Measurements from ENCODE around the gene TMEM200A.
A peak's percentile ranks its signal among the peaks of the same experiment; 100 is the strongest.

The TMEM200A gene

GRCh38 chr6:130411481-130411880, 45.7 kb downstream of the TMEM200A start:
- TF ChIP-seq, protein P1, sequence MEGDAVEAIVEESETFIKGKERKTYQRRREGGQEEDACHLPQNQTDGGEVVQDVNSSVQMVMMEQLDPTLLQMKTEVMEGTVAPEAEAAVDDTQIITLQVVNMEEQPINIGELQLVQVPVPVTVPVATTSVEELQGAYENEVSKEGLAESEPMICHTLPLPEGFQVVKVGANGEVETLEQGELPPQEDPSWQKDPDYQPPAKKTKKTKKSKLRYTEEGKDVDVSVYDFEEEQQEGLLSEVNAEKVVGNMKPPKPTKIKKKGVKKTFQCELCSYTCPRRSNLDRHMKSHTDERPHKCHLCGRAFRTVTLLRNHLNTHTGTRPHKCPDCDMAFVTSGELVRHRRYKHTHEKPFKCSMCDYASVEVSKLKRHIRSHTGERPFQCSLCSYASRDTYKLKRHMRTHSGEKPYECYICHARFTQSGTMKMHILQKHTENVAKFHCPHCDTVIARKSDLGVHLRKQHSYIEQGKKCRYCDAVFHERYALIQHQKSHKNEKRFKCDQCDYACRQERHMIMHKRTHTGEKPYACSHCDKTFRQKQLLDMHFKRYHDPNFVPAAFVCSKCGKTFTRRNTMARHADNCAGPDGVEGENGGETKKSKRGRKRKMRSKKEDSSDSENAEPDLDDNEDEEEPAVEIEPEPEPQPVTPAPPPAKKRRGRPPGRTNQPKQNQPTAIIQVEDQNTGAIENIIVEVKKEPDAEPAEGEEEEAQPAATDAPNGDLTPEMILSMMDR (conservative IDR thresholded peaks at IDR 0.05; ENCODE audit: control insufficient read depth, insufficient read depth, low read depth, low read length), result no peak
- no peak for DNase-seq (ENCODE audit: low read depth)
- no peak overlapping the region for H3K4me3 ChIP-seq (ENCODE audit: control insufficient read depth, low read depth, low read length)

DNA sequence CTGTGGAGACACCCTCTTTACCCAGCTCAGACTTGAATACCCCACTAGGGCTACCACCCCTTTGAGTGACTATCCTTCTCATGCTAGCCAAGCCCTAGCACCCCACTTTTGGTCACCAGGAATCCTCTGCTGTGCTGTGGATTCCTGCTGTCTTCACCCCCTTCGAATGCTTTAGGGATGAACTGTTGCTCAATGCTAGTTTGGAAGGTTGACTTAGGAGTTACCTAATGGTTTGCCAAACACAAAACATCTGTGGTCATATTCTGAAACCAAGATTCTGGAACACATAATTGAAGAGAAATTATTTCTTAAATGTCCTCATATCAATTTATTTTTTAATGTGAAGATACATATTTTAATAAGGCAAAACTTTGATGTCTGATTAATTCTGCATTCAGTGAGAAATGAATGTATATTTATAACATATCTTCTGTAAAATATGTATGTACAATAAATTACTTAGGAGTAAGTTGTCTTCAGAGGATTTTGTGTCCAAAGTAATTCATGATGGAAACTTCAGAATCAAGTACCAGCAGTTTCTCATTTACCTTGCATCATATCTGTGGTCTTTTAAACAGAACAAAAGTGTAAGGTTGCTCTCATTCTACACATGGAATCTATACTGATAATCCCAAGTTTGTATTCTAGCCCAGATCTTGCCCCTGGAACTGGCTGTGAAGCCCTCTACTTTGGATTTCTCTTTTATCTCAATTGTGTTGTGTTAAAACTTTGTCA, 46.9 kb downstream of the TMEM200A start:
- no peak overlapping the region for H3K4me3 ChIP-seq (ENCODE audit: control insufficient read depth, low read depth, low read length)
- peak; percentile 79 for DNase-seq (ENCODE audit: low read depth)
- TF ChIP-seq, protein P1 (conservative IDR thresholded peaks at IDR 0.05; ENCODE audit: control insufficient read depth, insufficient read depth, low read depth, low read length), result no peak

GRCh38 chr6:130417951-130418350, 52.1 kb downstream of the TMEM200A start:
- TF ChIP-seq, protein P1 (conservative IDR thresholded peaks at IDR 0.05; ENCODE audit: control insufficient read depth, insufficient read depth, low read depth, low read length), result no peak
- DNase-seq (ENCODE audit: low read depth), result peak; percentile 57
- H3K4me3 ChIP-seq (ENCODE audit: control insufficient read depth, low read depth, low read length), result no peak overlapping the region

DNA sequence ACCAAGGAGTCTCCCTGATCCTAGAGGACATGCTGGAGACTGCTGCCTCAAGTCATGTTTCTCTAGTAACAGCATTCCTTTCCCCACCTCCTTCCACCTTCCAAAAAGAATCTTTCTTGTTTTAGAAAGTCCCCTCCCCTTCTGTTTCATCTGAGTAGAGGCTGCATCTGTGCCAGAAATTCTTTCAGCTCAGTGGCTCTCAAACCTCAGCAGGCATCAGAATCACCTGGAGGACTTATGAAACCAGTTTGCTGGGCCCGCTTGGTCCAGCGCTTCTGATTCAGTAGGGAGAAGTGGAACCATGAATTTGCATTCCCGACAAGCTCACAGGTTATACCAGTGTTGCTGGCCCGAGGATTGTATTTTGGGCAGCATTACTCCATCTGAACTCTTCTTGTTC, 55.1 kb downstream of the TMEM200A start:
- no peak for DNase-seq (ENCODE audit: low read depth)
- TF ChIP-seq, protein P1 (conservative IDR thresholded peaks at IDR 0.05; ENCODE audit: control insufficient read depth, insufficient read depth, low read depth, low read length), result no peak
- no peak overlapping the region for H3K4me3 ChIP-seq (ENCODE audit: control insufficient read depth, low read depth, low read length)

- no peak overlapping the region for H3K4me3 ChIP-seq (ENCODE audit: control insufficient read depth, low read depth, low read length)
- TF ChIP-seq, protein P1 (conservative IDR thresholded peaks at IDR 0.05; ENCODE audit: control insufficient read depth, insufficient read depth, low read depth, low read length), result no peak
- peak; percentile 88 for DNase-seq (ENCODE audit: low read depth)
Measured at GRCh38 chr6:130421585-130421984, 55.8 kb downstream of the TMEM200A start.

- H3K4me3 ChIP-seq (ENCODE audit: control insufficient read depth, low read depth, low read length), result no peak overlapping the region
- DNase-seq (ENCODE audit: low read depth), result no peak
- TF ChIP-seq, protein P1 (conservative IDR thresholded peaks at IDR 0.05; ENCODE audit: control insufficient read depth, insufficient read depth, low read depth, low read length), result no peak
Measured at GRCh38 chr6:130423044-130423443, 57.2 kb downstream of the TMEM200A start.
